BE2C (cell line): ENCODE measurements around the gene CYTH4.

Source experiments
- DNase-seq: peaks from one replicate; pipeline ENCODE4 v3.0.0-alpha.2; 2020
- H3K27me3 ChIP-seq: fragments of 250-450 bp; sonication (Bioruptor Pico); 2 replicates; pipeline ENCODE4 v1.5.1; 2020; ENCODE audit warnings: mild to moderate bottlenecking
- H3K36me3 ChIP-seq: fragments of 250-450 bp; sonication (Bioruptor Pico); 2 replicates; pipeline ENCODE4 v1.5.1; 2020; ENCODE audit warnings: mild to moderate bottlenecking
- H3K4me1 ChIP-seq: fragments of 250-450 bp; sonication (Bioruptor Pico); 2 replicates; pipeline ENCODE4 v1.5.1; 2020
- H3K4me3 ChIP-seq: 2 replicates; pipeline ENCODE4 v1.5.1; 2011; ENCODE audit warnings: low read depth, low read length
- H3K9me3 ChIP-seq: fragments of 250-450 bp; sonication (Bioruptor Pico); 2 replicates; pipeline ENCODE4 v1.5.1; 2020
- TF ChIP-seq, protein P1 (sequence below): IDR thresholded peaks from 2 replicates; pipeline ENCODE4 v1.5.1; 2012; ENCODE audit warnings: mild to moderate bottlenecking, low read depth, low read length

CYTH4 gene

DNA sequence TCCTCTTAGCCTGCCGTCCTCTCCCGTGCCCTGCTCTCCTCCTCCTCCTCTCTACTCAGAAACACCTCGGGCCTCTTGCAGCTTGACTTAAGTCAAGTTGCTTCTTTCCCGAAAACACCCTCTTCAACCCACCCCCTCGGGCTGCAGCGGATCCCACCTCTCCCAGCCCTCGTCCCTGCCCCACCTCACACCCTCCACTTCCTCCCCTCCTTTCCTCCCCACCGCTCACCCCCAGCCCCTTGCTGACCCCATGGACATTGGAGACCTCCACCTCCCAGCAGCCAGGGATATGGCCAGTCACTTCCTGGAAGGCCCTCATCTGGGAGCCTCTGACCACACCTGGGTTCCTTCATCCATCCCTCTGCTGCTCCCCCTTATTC, 8.5 kb upstream of the CYTH4 start:
- no peak overlapping the region for H3K4me3 ChIP-seq
- no peaks in the 10 kb centered on the region for H3K4me1 ChIP-seq
- TF ChIP-seq, protein P1, sequence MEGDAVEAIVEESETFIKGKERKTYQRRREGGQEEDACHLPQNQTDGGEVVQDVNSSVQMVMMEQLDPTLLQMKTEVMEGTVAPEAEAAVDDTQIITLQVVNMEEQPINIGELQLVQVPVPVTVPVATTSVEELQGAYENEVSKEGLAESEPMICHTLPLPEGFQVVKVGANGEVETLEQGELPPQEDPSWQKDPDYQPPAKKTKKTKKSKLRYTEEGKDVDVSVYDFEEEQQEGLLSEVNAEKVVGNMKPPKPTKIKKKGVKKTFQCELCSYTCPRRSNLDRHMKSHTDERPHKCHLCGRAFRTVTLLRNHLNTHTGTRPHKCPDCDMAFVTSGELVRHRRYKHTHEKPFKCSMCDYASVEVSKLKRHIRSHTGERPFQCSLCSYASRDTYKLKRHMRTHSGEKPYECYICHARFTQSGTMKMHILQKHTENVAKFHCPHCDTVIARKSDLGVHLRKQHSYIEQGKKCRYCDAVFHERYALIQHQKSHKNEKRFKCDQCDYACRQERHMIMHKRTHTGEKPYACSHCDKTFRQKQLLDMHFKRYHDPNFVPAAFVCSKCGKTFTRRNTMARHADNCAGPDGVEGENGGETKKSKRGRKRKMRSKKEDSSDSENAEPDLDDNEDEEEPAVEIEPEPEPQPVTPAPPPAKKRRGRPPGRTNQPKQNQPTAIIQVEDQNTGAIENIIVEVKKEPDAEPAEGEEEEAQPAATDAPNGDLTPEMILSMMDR: no peak
- no peaks in the 10 kb centered on the region for H3K27me3 ChIP-seq
- H3K36me3 ChIP-seq: no peaks in the 10 kb centered on the region
- no peak for DNase-seq
- H3K9me3 ChIP-seq: no peaks in the 10 kb centered on the region

DNA sequence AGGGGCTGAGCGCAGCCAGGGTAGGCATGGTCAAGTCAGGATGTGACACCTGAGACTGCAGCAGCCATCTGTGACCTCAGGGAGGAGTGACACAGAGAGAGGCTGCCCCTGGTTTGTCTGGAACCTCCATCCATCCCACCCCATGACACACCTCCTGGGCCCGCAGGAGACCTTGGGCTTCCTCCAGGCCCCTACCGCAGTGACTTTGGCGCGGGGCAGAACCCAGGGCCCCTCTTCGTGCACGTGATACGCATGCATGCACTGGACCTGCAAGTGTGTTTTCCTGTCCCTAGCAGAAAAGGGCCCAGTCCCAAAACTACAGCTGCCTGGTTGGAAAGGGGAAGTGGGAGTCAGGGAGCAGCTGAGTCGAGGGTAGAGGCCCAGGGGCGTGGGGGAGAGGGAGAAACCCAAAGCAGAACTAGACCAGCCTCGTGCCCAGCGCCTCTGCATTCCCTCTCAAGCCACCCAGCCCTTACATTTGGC, 7.9 kb upstream of the CYTH4 start:
- Histone ChIP-seq H3K4me1 (no peaks in the 10 kb centered on the region), H3K36me3 (no peaks in the 10 kb centered on the region), H3K27me3 (no peaks in the 10 kb centered on the region), H3K4me3 (no peak overlapping the region), H3K9me3 (no peaks in the 10 kb centered on the region)
- TF ChIP-seq, protein P1: no peak
- DNase-seq: no peak

DNA sequence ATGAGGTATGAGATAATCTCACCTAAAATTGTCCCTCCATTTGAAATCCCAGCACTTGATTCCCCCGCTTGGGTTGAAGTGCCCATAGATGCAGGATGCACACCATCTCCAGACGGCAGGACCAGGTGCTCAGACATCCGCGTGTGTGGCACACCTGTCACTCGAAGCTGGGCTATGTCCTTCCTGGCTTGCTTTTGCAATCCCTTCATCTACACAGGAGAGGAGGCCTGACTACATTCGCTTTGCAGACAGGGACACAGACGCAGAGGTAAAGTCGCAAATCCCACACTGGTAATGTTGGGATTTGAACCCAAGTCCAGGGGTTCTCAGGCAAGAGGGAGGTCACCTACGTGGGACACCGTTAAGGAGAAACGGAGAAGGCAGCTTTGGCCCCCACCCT, 7.2 kb upstream of the CYTH4 start:
- Histone ChIP-seq H3K4me3 (no peak overlapping the region), H3K36me3 (no peaks in the 10 kb centered on the region), H3K27me3 (no peaks in the 10 kb centered on the region), H3K9me3 (no peaks in the 10 kb centered on the region), H3K4me1 (no peaks in the 10 kb centered on the region)
- DNase-seq: no peak
- TF ChIP-seq, protein P1: no peak

DNA sequence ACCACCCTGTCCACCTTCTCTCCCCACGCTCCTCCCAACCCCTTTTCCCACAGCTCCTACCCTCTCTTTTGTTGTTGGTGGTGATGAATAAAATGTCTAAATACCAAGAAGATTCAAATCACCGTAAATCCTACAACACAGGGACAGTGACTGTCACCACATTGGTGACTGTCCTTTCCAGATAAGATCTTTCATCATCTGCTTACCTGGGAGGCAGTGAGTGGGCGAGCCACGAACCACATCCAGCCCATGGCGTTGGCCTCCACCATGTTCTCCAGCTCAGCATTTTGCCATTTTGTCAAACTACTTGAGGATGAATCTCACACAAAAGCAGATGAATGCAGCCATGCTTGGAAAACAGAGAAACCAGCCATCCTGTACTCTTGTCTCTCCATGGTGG, 6.7 kb upstream of the CYTH4 start:
- DNase-seq: no peak
- no peaks in the 10 kb centered on the region for H3K9me3 ChIP-seq
- H3K4me3 ChIP-seq: no peak overlapping the region
- no peaks in the 10 kb centered on the region for H3K27me3 ChIP-seq
- H3K4me1 ChIP-seq: no peaks in the 10 kb centered on the region
- no peaks in the 10 kb centered on the region for H3K36me3 ChIP-seq
- TF ChIP-seq, protein P1: no peak

DNA sequence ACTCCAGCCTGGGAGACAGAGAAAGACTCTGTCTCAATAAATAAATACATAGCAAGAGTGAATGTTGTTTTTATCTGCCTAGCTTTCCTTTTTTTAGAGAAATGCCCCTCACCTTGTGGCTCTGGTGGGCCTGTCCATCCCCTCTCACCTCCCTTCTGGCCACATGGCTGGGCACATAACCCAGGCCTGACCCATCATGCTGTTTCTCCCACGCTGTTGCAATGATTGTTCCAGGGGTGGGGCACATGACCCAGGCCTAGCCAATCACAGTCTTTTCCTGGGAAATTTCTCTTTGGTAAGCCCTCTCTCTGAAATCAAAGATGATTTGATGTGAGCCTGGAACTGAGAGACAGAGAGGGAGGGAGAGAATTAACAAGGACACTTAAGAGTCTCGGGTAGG, 5.5 kb upstream of the CYTH4 start:
- Histone ChIP-seq H3K27me3 (no peaks in the 10 kb centered on the region), H3K4me1 (no peaks in the 10 kb centered on the region), H3K4me3 (no peak overlapping the region), H3K9me3 (no peaks in the 10 kb centered on the region; the same call in 1 of the 2 replicates), H3K36me3 (no peaks in the 10 kb centered on the region)
- TF ChIP-seq, protein P1: no peak
- DNase-seq: no peak

DNA sequence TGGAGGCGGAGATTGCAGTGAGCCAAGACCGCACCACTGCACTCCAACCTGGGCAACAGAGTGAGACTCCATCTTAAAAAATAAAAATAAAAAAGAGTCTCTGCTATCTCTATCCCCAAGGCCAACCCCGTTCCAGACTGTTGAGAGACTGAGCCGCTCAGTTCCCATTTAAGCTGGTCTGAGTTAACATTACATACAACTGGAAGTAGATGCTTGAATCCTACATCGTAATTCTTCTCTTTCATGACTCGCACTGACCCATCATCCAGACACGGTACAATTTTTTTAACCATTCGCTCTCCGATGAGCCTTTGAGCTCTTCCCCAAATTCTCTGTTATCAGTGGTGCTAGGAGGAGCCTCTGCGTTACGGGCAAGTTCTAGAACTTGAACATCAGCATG, 4.9 kb upstream of the CYTH4 start:
- Histone ChIP-seq H3K4me1 (no peaks in the 10 kb centered on the region), H3K4me3 (no peak overlapping the region), H3K27me3 (no peaks in the 10 kb centered on the region; the same call in 1 of the 2 replicates), H3K9me3 (no peaks in the 10 kb centered on the region; the same call in 1 of the 2 replicates), H3K36me3 (no peaks in the 10 kb centered on the region)
- TF ChIP-seq, protein P1: no peak
- DNase-seq: no peak
